Lung (tissue), 12 donors: ENCODE results near the gene WDR46. TPM values are rescaled to one million over a fixed set of nuclear protein-coding genes. Genes with fewer than 3 reads are reported as not detected.
"Not testable (repeated sequence)": the region's sequence is repeated elsewhere in the genome, so short reads cannot be mapped to it uniquely, and the experiment has no call there.

Source experiments
- ATAC-seq: fragments of 200-7000 bp; cut with Tn5 transposase; one replicate; pipeline ENCODE4 v1.9.1; 2020; ENCODE audit warnings: moderate number of reproducible peaks; ENCODE audit not compliant: insufficient read depth, low FRiP score
- DNase-seq, 3 donors: peaks; one replicate each; pipeline ENCODE4 v3.0.0-alpha.2; 2013 to 2017
- H3K27ac ChIP-seq, 2 donors: one replicate each; pipeline ENCODE4 v1.5.1; 2013; ENCODE audit warnings: mild to moderate bottlenecking in 2 of 2, moderate library complexity in 2 of 2, control low read depth in 1 of 2, inconsistent platforms in 1 of 2, low read depth in 1 of 2, low read length in 1 of 2
- H3K27me3 ChIP-seq, 3 donors: one replicate each; pipeline ENCODE4 v1.5.1; 2013; ENCODE audit warnings: low read length in 2 of 3; ENCODE audit not compliant: control insufficient read depth in 3 of 3, insufficient read depth in 3 of 3
- H3K36me3 ChIP-seq, 4 donors: one replicate each; pipeline ENCODE4 v1.5.1; 2013; ENCODE audit warnings: low read length in 4 of 4, mild to moderate bottlenecking in 1 of 4, moderate library complexity in 1 of 4; ENCODE audit not compliant: control insufficient read depth in 4 of 4, insufficient read depth in 4 of 4
- H3K4me1 ChIP-seq, 5 donors: one replicate each; pipeline ENCODE4 v1.5.1; 2013; ENCODE audit warnings: low read length in 5 of 5, mild to moderate bottlenecking in 2 of 5, moderate library complexity in 1 of 5; ENCODE audit not compliant: control insufficient read depth in 5 of 5, insufficient read depth in 5 of 5
- H3K4me3 ChIP-seq: one replicate; pipeline ENCODE4 v1.5.1; 2013; ENCODE audit warnings: mild to moderate bottlenecking, control low read depth, moderate library complexity
- H3K9ac ChIP-seq, 2 donors: one replicate each; pipeline ENCODE4 v1.5.1; 2013; ENCODE audit warnings: low read length in 2 of 2, control low read depth in 1 of 2; ENCODE audit not compliant: insufficient read depth in 1 of 2
- H3K9me3 ChIP-seq, 4 donors: one replicate each; pipeline ENCODE4 v1.5.1; 2013; ENCODE audit warnings: low read length in 3 of 4, mild to moderate bottlenecking in 1 of 4, moderate library complexity in 1 of 4; ENCODE audit not compliant: control insufficient read depth in 4 of 4, insufficient read depth in 3 of 4
- WGBS, 2 donors: extraction: QIAGEN DNeasy Blood & Tissue Kit; methylation state at CpG; one replicate each; pipeline ENCODE4 v1.1.7; 2013; 5-methylcytosine and 5-hydroxymethylcytosine counted together
- polyA plus RNA-seq, 2 donors: library from polyadenylated mRNA; stranded (reverse); fragments of 200-250 nt; gene quantifications; one replicate each; pipeline ENCODE4 v1.2.1, GENCODE V29; 2013
- total RNA-seq, 2 donors: library from RNA; depleted of rRNA in 1 of 2; stranded (reverse); fragments of >200 nt in 1 of 2; gene quantifications; one replicate each; pipeline ENCODE4 v1.2.1, GENCODE V29; 2014 to 2021
- TF ChIP-seq, protein P1 (sequence below): IDR thresholded peaks from 2 replicates; pipeline ENCODE4 v1.5.1; 2012; ENCODE audit warnings: mild to moderate bottlenecking; ENCODE audit errors: control extremely low read depth, extremely low read depth
- donor health status: control.
- donor health status: control.
- donor health status: Bipolar disorder and iron deficiency.
- donor health status: healthy.
- donor health status: DM: yes; HTN: yes; CAD: no.

The WDR46 gene
- total and polyA plus RNA-seq, 4 donors = 26.3 to 48.0 (median 47.4) TPM

GRCh38 chr6:33288141-33288920 is 708 bp downstream of the WDR46 start:
- TF ChIP-seq, protein P1, sequence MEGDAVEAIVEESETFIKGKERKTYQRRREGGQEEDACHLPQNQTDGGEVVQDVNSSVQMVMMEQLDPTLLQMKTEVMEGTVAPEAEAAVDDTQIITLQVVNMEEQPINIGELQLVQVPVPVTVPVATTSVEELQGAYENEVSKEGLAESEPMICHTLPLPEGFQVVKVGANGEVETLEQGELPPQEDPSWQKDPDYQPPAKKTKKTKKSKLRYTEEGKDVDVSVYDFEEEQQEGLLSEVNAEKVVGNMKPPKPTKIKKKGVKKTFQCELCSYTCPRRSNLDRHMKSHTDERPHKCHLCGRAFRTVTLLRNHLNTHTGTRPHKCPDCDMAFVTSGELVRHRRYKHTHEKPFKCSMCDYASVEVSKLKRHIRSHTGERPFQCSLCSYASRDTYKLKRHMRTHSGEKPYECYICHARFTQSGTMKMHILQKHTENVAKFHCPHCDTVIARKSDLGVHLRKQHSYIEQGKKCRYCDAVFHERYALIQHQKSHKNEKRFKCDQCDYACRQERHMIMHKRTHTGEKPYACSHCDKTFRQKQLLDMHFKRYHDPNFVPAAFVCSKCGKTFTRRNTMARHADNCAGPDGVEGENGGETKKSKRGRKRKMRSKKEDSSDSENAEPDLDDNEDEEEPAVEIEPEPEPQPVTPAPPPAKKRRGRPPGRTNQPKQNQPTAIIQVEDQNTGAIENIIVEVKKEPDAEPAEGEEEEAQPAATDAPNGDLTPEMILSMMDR = no peak
- WGBS, 2 donors = 10 to 12% methylated on average over 21 of the region's 21 CpGs
- Histone ChIP-seq H3K36me3 (peaks cover 13 to 34% (median 24%) of the 10 kb centered on the region in 4 donors), H3K27me3 (no peaks in the 10 kb centered on the region), H3K4me3 (peak overlapping the region; percentile 86), H3K27ac (peak overlapping the region; percentile 43 to 65), H3K4me1 (peaks cover 0 to 16% (median 15%) of the 10 kb centered on the region in 5 donors), H3K9me3 (peaks cover 0 to 1% (median 0%) of the 10 kb centered on the region in 4 donors), H3K9ac (peak overlapping the region; percentile 44 to 46)
- ATAC-seq (no peak), DNase-seq (no peak)

GRCh38 chr6:33286946-33287914 is 1.8 kb downstream of the WDR46 start:
- H3K27ac ChIP-seq = no peak overlapping the region
- peaks cover 0 to 16% (median 15%) of the 10 kb centered on the region in 5 donors for H3K4me1 ChIP-seq
- WGBS, 2 donors = 92 to 94% methylated on average over 22 of the region's 22 CpGs
- no peak overlapping the region for H3K4me3 ChIP-seq
- peaks cover 8 to 28% (median 21%) of the 10 kb centered on the region in 4 donors for H3K36me3 ChIP-seq
- no peak overlapping the region for H3K9ac ChIP-seq
- H3K27me3 ChIP-seq = no peaks in the 10 kb centered on the region
- DNase-seq = no peak
- TF ChIP-seq, protein P1 = no peak
- peaks cover 0 to 1% (median 0%) of the 10 kb centered on the region in 4 donors for H3K9me3 ChIP-seq
- ATAC-seq = no peak

DNA sequence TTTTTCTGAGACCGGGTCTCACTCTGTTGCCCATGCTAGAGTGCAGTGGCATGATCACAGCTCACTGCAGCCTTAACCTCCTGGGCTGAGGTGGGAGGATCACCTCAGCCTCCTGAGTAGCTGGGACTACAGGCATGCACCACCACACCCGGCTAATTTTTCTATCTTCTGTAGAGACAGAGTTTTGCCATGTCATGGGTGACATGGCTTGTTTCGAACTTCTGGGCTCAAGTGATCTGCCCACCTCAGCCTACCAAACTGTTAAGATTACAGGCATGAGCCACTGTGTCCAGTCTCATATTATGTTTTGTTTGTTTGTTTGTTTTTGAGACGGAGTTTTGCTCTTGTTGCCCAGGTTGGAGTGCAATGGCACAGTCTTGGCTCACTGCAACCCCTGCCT is 3.8 kb downstream of the WDR46 start:
- H3K36me3 ChIP-seq = peaks cover 4 to 29% (median 13%) of the 10 kb centered on the region in 4 donors
- ATAC-seq, H3K9me3 ChIP-seq, DNase-seq, H3K9ac ChIP-seq, H3K27ac ChIP-seq, H3K27me3 ChIP-seq, H3K4me3 ChIP-seq: not testable (repeated sequence)
- WGBS, 2 donors = 93 to 95% methylated on average over 4 of the region's 4 CpGs
- peaks cover 0 to 14% (median 10%) of the 10 kb centered on the region in 5 donors for H3K4me1 ChIP-seq
